ENCODE measurements around the gene ERG. TPM values are rescaled to one million over a fixed set of nuclear protein-coding genes. Genes with fewer than 3 reads are reported as not detected.

The ERG gene
- polyA plus RNA-seq, 1 donor from 2014 or later, result not detected

GRCh38 chr21:38377165-38378088 is 120.8 kb downstream of the ERG start:
- H3K9ac ChIP-seq (ENCODE audit: low read length), result no peak overlapping the region
- no peaks in the 10 kb centered on the region for H3K27me3 ChIP-seq (ENCODE audit: insufficient read depth, low read depth, low read length)
- H3F3A ChIP-seq (ENCODE audit: insufficient read depth, low read length, poor library complexity, severe bottlenecking), result no peaks in the 10 kb centered on the region
- H3K36me3 ChIP-seq (ENCODE audit: insufficient read depth, low read length), result no peaks in the 10 kb centered on the region
- no peak overlapping the region for H3K4me3 ChIP-seq (ENCODE audit: low read length)
- H3K79me2 ChIP-seq (replicated peaks; ENCODE audit: insufficient read depth, low read length), result no peaks in the 10 kb centered on the region
- H3K9me3 ChIP-seq (ENCODE audit: low read length), result no peaks in the 10 kb centered on the region
- H3K9me2 ChIP-seq (ENCODE audit: insufficient read depth, low read length), result no peaks in the 10 kb centered on the region
- TF ChIP-seq CTCF (IDR thresholded peaks at IDR 0.05; ENCODE audit: poor library complexity, severe bottlenecking) (no peak), EZH2 (IDR thresholded peaks at IDR 0.05; ENCODE audit: borderline replicate concordance, insufficient read depth, low read length, poor library complexity, severe bottlenecking) (no peak), REST (IDR thresholded peaks at IDR 0.05; ENCODE audit: borderline replicate concordance) (no peak), MXI1 (conservative IDR thresholded peaks at IDR 0.05; ENCODE audit: poor library complexity, severe bottlenecking) (no peak), TAF1 (IDR thresholded peaks at IDR 0.05; ENCODE audit: low read depth) (no peak), EP300 (conservative IDR thresholded peaks at IDR 0.05; ENCODE audit: poor library complexity, severe bottlenecking) (no peak), RAD21 (conservative IDR thresholded peaks at IDR 0.05) (no peak), POLR2AphosphoS5 (IDR thresholded peaks at IDR 0.05) (no peak), SMC3 (conservative IDR thresholded peaks at IDR 0.05; ENCODE audit: poor library complexity) (no peak)
- no peak overlapping the region for H3K27ac ChIP-seq (ENCODE audit: low read length)
- H3K4me2 ChIP-seq (ENCODE audit: low read length), result no peak overlapping the region
- no peak overlapping the region for H2AFZ ChIP-seq (ENCODE audit: low read depth, low read length)
- H4K20me1 ChIP-seq (ENCODE audit: insufficient read depth), result no peaks in the 10 kb centered on the region

GRCh38 chr21:38376693-38377092 is 121.6 kb downstream of the ERG start:
- Histone ChIP-seq H3K27me3 (ENCODE audit: insufficient read depth, low read depth, low read length) (no peaks in the 10 kb centered on the region), H3K9me3 (ENCODE audit: low read length) (no peaks in the 10 kb centered on the region), H3K36me3 (ENCODE audit: insufficient read depth, low read length) (no peaks in the 10 kb centered on the region), H2AFZ (ENCODE audit: low read depth, low read length) (no peak overlapping the region), H3K9ac (ENCODE audit: low read length) (no peak overlapping the region), H3F3A (ENCODE audit: insufficient read depth, low read length, poor library complexity, severe bottlenecking) (no peaks in the 10 kb centered on the region), H3K79me2 (replicated peaks; ENCODE audit: insufficient read depth, low read length) (no peaks in the 10 kb centered on the region), H3K9me2 (ENCODE audit: insufficient read depth, low read length) (no peaks in the 10 kb centered on the region), H3K4me2 (ENCODE audit: low read length) (no peak overlapping the region), H3K4me3 (ENCODE audit: low read length) (no peak overlapping the region), H4K20me1 (ENCODE audit: insufficient read depth) (no peaks in the 10 kb centered on the region), H3K27ac (ENCODE audit: low read length) (no peak overlapping the region)
- no peak for TF ChIP-seq POLR2AphosphoS5 (IDR thresholded peaks at IDR 0.05)
- no peak for TF ChIP-seq EZH2 (IDR thresholded peaks at IDR 0.05; ENCODE audit: borderline replicate concordance, insufficient read depth, low read length, poor library complexity, severe bottlenecking)
- TF ChIP-seq CTCF (IDR thresholded peaks at IDR 0.05; ENCODE audit: poor library complexity, severe bottlenecking), result no peak
- no peak for TF ChIP-seq REST (IDR thresholded peaks at IDR 0.05; ENCODE audit: borderline replicate concordance)
- TF ChIP-seq RAD21 (conservative IDR thresholded peaks at IDR 0.05), result no peak
- no peak for TF ChIP-seq TAF1 (IDR thresholded peaks at IDR 0.05; ENCODE audit: low read depth)
